ENCODE measurements around the gene NUP62. TPM values are rescaled to one million over a fixed set of nuclear protein-coding genes. Genes with fewer than 3 reads are reported as not detected.

The NUP62 gene
- total and polyA plus RNA-seq, 4 donors, result 14.2 to 19.8 (median 18.1) TPM

GRCh38 chr19:49896863-49897621 is 32.3 kb downstream of the NUP62 start, which contains the start of gene IL4I1:
Gene IL4I1 (minus strand): TSS chr19:49896887. CDS start chr19:49896160, 727 bp downstream.
- H3K27ac ChIP-seq (ENCODE audit: low read depth in 1 of 2, low read length in 2 of 2), result peak within 1 kb of the TSS; percentile 10 to 42
- 53% methylated on average over 20 of the region's 20 CpGs for WGBS
- no peak within 1 kb of the TSS for H3K9ac ChIP-seq (ENCODE audit: low read depth in 1 of 2, low read length in 2 of 2)
- TF ChIP-seq MAX (IDR thresholded peaks at IDR 0.05), result no peak
- peak; percentile 15 for TF ChIP-seq REST (IDR thresholded peaks at IDR 0.05)
- no peaks in the 10 kb centered on the region for H3K9me3 ChIP-seq (ENCODE audit: control insufficient read depth in 4 of 4, low read length in 3 of 4)
- H3K27me3 ChIP-seq (ENCODE audit: control insufficient read depth in 4 of 4, insufficient read depth in 4 of 4, low read length in 3 of 4), result no peaks in the 10 kb centered on the region
- H3K36me3 ChIP-seq (ENCODE audit: control insufficient read depth in 4 of 4, insufficient read depth in 3 of 4, low read depth in 1 of 4, low read length in 3 of 4), result no peaks in the 10 kb centered on the region
- no peak within 1 kb of the TSS for H3K4me3 ChIP-seq (ENCODE audit: low read depth in 1 of 3, low read length in 3 of 3)
- no peak for DNase-seq (ENCODE audit: low spot score)
- H3K4me1 ChIP-seq (ENCODE audit: control insufficient read depth in 4 of 4, insufficient read depth in 4 of 4, low read length in 3 of 4), result peaks cover 0 to 6% (median 3%) of the 10 kb centered on the region in 4 donors

- Histone ChIP-seq H3K4me1 (ENCODE audit: control insufficient read depth in 4 of 4, insufficient read depth in 4 of 4, low read length in 3 of 4) (peaks cover 0 to 6% (median 3%) of the 10 kb centered on the region in 4 donors), H3K27ac (ENCODE audit: low read depth in 1 of 2, low read length in 2 of 2) (no peak overlapping the region), H3K36me3 (ENCODE audit: control insufficient read depth in 4 of 4, insufficient read depth in 3 of 4, low read depth in 1 of 4, low read length in 3 of 4) (no peaks in the 10 kb centered on the region), H3K9me3 (ENCODE audit: control insufficient read depth in 4 of 4, low read length in 3 of 4) (no peaks in the 10 kb centered on the region), H3K27me3 (ENCODE audit: control insufficient read depth in 4 of 4, insufficient read depth in 4 of 4, low read length in 3 of 4) (no peaks in the 10 kb centered on the region), H3K4me3 (ENCODE audit: low read depth in 1 of 3, low read length in 3 of 3) (no peak overlapping the region), H3K9ac (ENCODE audit: low read depth in 1 of 2, low read length in 2 of 2) (no peak overlapping the region)
- WGBS, result 83% methylated on average over 17 of the region's 17 CpGs
- TF ChIP-seq CTCF (IDR thresholded peaks at IDR 0.05; ENCODE audit: low read depth, low read length, missing input control) (no peak), RAD21 (IDR thresholded peaks at IDR 0.05) (no peak), FOXA1 (IDR thresholded peaks at IDR 0.05) (no peak), MAX (IDR thresholded peaks at IDR 0.05) (no peak)
- DNase-seq (ENCODE audit: low spot score), result no peak
Measured at GRCh38 chr19:49895566-49896297, 33.6 kb downstream of the NUP62 start.

GRCh38 chr19:49894879-49895565 is 34.3 kb downstream of the NUP62 start:
- TF ChIP-seq ATF3 (IDR thresholded peaks at IDR 0.05) (no peak), SP1 (IDR thresholded peaks at IDR 0.05) (no peak), ZBTB33 (IDR thresholded peaks at IDR 0.05) (no peak), RXRA (IDR thresholded peaks at IDR 0.05) (no peak), HNF4G (IDR thresholded peaks at IDR 0.05) (no peak), NR2F2 (IDR thresholded peaks at IDR 0.05) (no peak), JUND (IDR thresholded peaks at IDR 0.05) (no peak), FOXA1 (IDR thresholded peaks at IDR 0.05) (no peak), MAX (IDR thresholded peaks at IDR 0.05) (no peak), EGR1 (IDR thresholded peaks at IDR 0.05; ENCODE audit: low read depth in 2 of 2) (no peak)
- Histone ChIP-seq H3K36me3 (ENCODE audit: control insufficient read depth in 4 of 4, insufficient read depth in 3 of 4, low read depth in 1 of 4, low read length in 3 of 4) (no peaks in the 10 kb centered on the region), H3K27me3 (ENCODE audit: control insufficient read depth in 4 of 4, insufficient read depth in 4 of 4, low read length in 3 of 4) (no peaks in the 10 kb centered on the region), H3K27ac (ENCODE audit: low read depth in 1 of 2, low read length in 2 of 2) (no peak overlapping the region), H3K4me3 (ENCODE audit: low read depth in 1 of 3, low read length in 3 of 3) (no peak overlapping the region), H3K9ac (ENCODE audit: low read depth in 1 of 2, low read length in 2 of 2) (no peak overlapping the region), H3K9me3 (ENCODE audit: control insufficient read depth in 4 of 4, low read length in 3 of 4) (no peaks in the 10 kb centered on the region), H3K4me1 (ENCODE audit: control insufficient read depth in 4 of 4, insufficient read depth in 4 of 4, low read length in 3 of 4) (peaks cover 0 to 9% (median 5%) of the 10 kb centered on the region in 4 donors)
- 90% methylated on average over 17 of the region's 17 CpGs for WGBS
- no peak for DNase-seq (ENCODE audit: low spot score)
